Measurements from ENCODE around the gene NPIPA8.
"Not testable (repeated sequence)": the region's sequence is repeated elsewhere in the genome, so short reads cannot be mapped to it uniquely, and the experiment has no call there.

Gene NPIPA8

DNA sequence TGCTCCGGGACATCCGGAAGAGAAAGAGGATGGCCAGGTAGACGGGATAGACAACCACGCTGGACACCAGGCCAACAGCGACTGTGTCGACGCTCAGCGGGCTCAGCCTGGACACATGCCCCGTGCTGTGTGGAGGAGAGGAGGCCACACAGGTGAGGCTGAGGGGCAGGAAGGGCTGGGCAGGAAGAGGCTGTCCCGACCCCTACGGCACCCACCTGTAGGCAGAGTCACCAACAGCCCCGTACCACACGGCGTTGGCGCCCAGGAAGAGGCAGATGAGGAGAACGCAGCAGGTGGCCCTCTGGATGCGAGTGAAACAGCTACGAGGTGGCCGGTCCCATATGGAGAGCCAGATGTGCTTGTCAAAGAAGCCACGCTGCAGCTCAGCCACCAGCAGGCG is at the start of gene NPIPA8:
NPIPA8 (minus strand) TSS at position 101 of the 400 bp plus-strand sequence. CDS start 4,074 bp downstream, outside the sequence.
- DNase-seq = not testable (repeated sequence)

GRCh38 chr16:18385285-18385684 is 48.7 kb upstream of the NPIPA8 start:
- DNase-seq = not testable (repeated sequence)

- not testable (repeated sequence) for DNase-seq
Measured at GRCh38 chr16:18384869-18385268, 48.3 kb upstream of the NPIPA8 start.

- not testable (repeated sequence) for DNase-seq
Measured at GRCh38 chr16:18384098-18384636, 47.6 kb upstream of the NPIPA8 start.

GRCh38 chr16:18382696-18383095 is 46.2 kb upstream of the NPIPA8 start:
- not testable (repeated sequence) for DNase-seq

GRCh38 chr16:18347742-18348141 is 11.2 kb upstream of the NPIPA8 start:
- not testable (repeated sequence) for DNase-seq

DNA sequence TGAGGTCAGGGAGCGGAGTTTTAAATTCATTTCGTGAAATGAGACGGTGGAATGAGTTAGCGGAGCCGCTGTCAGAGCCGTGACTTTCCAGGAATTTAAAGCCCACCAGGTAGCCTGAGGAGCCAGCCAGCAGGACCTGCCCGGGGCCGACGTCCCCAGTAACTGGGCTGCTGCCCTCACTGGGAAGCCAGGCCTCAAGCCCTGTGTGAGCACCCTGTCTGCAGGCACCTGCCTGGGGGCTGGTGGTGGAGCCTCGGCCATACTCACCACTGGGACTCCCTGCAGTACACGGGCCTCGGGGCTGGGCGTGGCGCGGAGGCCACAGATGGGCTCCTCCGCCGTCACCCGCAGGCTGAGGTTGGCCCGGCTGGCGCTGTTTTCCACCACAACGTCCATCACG is 10.5 kb upstream of the NPIPA8 start:
- not testable (repeated sequence) for DNase-seq

GRCh38 chr16:18344634-18345033 is 8.1 kb upstream of the NPIPA8 start:
- DNase-seq = not testable (repeated sequence)

- not testable (repeated sequence) for DNase-seq
Measured at GRCh38 chr16:18341986-18342385, 5.5 kb upstream of the NPIPA8 start.

GRCh38 chr16:18341417-18341960 is 5.0 kb upstream of the NPIPA8 start:
- DNase-seq = not testable (repeated sequence)

GRCh38 chr16:18339210-18339609 is 2.7 kb upstream of the NPIPA8 start:
- DNase-seq = not testable (repeated sequence)

- DNase-seq = not testable (repeated sequence)
Measured at GRCh38 chr16:18311811-18312210, 24.7 kb downstream of the NPIPA8 start.

GRCh38 chr16:18309159-18309558 is 27.4 kb downstream of the NPIPA8 start:
- not testable (repeated sequence) for DNase-seq

DNA sequence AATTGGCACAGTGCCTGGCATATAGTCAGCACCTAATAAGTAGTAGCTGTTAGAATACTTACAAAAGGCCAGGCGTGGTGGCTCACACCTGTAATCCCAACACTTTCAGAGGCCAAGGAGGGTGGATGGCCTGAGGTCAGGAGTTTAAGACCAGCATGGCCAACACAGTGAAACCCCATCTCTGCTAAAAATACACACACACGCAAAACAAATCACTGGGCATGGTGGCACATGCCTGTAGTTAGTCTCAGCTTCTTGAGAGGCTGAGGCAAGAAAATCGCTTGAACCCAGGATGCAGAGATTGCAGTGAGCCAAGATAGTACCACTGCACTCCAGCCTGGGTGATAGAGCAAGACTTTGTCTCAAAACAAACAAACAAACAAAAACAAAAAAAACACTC is 29.3 kb downstream of the NPIPA8 start:
- not testable (repeated sequence) for DNase-seq

GRCh38 chr16:18306066-18306465 is 30.5 kb downstream of the NPIPA8 start:
- not testable (repeated sequence) for DNase-seq

GRCh38 chr16:18303059-18303706 is 33.4 kb downstream of the NPIPA8 start:
- peak; percentile 25 for DNase-seq

GRCh38 chr16:18297714-18298113 is 38.8 kb downstream of the NPIPA8 start:
- not testable (repeated sequence) for DNase-seq

DNA sequence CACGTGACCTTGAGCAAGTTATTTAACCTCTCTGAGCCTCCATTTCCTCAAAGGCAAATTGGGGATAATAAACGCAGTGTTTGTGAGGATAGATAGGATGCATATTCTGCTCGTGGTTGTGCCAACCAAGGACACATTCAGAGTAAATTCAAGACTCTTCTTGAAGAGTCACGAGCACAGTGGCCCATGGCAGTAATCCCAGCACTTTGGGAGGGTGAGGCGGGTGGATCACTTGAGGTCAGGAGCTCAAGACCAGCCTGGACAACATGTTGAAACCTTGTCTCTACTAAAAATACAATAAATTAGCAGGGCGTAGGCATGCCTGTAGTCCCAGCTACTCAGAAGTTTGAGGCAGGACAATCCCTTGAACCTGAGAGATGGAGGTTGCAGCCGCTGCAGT is 39.6 kb downstream of the NPIPA8 start:
- DNase-seq = not testable (repeated sequence)

DNA sequence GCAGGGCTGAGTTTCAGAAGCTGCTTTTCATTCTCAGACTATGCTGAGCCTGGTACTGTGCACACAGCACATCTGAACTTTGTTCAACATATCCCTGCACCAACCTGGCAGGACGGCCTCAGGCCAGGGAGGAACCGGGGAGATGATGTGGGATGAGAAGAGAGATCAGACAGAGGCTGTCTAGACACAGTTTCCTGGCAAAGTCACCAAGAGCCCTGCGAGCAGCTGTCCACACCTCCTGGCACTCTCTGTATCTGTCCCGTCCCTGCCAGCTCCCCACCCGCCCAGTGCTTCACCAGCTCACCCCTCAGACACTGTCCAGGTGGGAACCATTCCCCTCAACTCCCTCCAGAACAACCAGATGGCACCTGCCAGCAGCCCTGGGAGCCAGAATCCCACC is 42.2 kb downstream of the NPIPA8 start:
- DNase-seq = not testable (repeated sequence)

- not testable (repeated sequence) for DNase-seq
Measured at GRCh38 chr16:18293337-18293956, 43.1 kb downstream of the NPIPA8 start.

GRCh38 chr16:18290959-18291358 is 45.6 kb downstream of the NPIPA8 start:
- not testable (repeated sequence) for DNase-seq

DNA sequence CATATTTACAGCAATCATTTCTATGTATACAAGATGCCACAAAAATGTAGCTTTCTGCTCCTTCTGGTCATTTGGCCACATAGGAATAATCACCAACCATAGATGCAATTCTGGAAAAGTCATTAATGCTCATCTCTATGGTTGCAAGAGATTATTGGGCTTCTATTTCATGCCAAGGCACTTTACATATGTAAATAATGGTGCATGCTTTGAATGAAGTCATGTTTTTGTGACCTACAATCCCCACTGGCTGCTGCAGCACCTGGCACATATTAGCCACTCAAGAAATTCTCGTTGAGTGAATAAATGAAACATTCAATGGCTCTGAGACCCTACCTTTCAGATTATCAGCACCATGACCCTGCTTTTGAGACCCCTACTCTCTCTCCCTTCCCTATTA is 50.2 kb downstream of the NPIPA8 start:
- not testable (repeated sequence) for DNase-seq

DNA sequence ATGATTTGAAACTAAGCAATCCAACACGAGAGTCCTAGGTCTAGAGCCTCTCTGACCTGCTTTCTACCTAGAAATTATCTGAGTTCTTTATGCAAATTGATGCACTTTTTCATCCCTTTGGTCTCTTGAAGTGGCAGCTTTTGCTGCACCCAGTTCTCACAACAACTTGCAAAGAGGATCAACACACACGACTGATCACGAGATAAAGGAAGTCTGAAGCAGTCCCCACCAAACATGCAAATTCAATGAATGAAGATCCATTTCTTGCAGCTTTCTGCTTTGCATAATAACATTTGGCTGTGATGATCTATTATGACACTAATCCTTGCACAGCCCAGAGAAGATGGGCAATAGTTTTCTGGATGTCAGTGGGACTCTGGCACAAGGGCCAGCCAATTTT is 56.2 kb downstream of the NPIPA8 start:
- DNase-seq = not testable (repeated sequence)

DNA sequence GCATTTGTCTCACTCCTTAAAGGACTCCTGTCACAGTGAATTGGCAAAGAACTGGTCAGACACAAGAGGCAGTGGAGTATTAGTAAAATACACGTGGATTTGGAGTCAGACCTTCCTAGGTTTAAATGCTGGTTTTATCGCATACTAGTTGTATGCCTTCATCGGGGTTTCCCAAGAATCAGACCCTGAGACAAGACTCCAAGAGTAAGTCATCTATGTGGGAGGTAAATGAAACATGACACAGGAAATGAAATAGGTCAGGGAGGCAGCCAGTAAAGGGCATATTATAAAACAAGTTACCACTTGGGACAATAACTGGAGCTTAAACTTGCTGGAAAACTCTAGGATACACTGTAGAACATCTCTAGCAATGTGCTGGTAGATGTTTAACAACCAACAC is 59.8 kb downstream of the NPIPA8 start:
- not testable (repeated sequence) for DNase-seq
